CD4-positive, alpha-beta T cell treated with Interleukin-15 for 1 hour (primary cell): ENCODE data around the gene CCRL2.

ENCODE experiments used
- DNase-seq: peaks from one replicate; pipeline ENCODE4 v3.0.0-alpha.2; 2020

CCRL2 gene, protein sequence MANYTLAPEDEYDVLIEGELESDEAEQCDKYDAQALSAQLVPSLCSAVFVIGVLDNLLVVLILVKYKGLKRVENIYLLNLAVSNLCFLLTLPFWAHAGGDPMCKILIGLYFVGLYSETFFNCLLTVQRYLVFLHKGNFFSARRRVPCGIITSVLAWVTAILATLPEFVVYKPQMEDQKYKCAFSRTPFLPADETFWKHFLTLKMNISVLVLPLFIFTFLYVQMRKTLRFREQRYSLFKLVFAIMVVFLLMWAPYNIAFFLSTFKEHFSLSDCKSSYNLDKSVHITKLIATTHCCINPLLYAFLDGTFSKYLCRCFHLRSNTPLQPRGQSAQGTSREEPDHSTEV

GRCh38 chr3:46406788-46407611 is at the start of gene CCRL2, which contains the start of gene CCR5AS:
TSS of gene CCRL2 (plus strand) at chr3:46407259. CDS start at chr3:46408080, 821 bp downstream.
TSS of gene CCR5AS (minus strand) at chr3:46407066.
- peak; percentile 80 for DNase-seq

GRCh38 chr3:46358466-46358865 is 48.6 kb upstream of the CCRL2 start:
- no peak for DNase-seq

GRCh38 chr3:46359733-46360493 is 47.1 kb upstream of the CCRL2 start:
- no peak for DNase-seq

- DNase-seq: no peak
These were observed 46.2 kb upstream of the CCRL2 start for GRCh38 chr3:46360907-46361306.

DNA sequence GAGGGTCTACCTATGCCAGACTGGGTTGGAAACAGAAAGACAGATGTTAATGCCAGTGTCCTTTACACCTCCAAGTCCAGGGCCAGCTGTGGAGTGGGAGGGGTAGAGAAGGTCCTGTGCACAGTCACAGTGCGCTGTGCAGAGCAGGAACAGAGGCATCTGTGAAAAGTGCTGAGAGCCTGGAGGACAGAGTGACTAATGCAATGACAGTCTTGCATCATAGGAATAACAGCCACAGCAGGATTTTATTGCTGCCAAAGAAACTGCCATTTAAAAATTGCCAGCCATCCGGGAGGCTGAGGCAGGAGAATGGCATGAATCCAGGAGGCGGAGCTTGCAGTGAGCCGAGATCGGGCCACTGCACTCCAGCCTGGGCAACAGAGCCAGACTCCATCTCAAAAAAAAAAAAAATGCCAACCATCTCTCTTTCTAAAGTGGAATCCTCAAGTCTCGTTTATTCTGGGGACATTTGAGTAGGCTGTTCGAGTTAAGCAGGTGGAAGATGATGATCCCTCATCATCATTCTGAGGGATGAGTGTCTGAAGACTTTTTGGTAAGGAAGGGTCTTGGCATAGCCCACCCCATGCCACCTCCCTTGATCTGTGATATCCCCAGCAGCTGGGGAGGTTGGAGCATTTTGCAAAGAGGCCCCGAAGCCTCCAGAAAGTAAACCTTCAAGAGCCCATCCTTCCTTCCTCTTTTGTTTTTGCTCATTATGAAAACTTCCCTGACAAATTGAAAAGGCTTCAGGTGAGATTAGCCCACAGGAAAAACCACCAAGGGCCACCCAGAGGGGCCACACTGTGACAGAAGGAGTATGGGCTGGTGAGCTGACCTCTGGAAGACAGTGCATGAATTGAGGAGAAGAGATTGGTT is 45.4 kb upstream of the CCRL2 start:
- peak; percentile 42 for DNase-seq

DNA sequence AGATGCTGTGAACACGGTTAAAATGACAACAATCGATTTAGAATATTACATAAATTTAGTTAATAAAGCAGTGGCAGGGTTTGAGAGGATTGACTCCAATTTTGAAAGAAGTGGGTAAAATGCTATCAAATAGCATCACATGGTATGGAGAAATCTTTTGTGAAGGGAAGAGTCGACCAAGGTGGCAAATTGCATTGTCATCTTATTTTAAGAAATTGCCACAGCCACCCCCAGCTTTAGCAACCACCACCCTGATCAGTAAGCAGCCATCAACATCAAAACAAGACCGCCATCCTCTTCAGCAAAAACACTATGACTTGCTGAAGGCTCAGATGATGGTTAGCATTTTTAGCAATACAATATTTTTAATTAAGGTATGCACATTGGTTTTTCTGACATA is 42.0 kb upstream of the CCRL2 start:
- DNase-seq: no peak

GRCh38 chr3:46365737-46366524 is 41.1 kb upstream of the CCRL2 start:
- DNase-seq: no peak

DNA sequence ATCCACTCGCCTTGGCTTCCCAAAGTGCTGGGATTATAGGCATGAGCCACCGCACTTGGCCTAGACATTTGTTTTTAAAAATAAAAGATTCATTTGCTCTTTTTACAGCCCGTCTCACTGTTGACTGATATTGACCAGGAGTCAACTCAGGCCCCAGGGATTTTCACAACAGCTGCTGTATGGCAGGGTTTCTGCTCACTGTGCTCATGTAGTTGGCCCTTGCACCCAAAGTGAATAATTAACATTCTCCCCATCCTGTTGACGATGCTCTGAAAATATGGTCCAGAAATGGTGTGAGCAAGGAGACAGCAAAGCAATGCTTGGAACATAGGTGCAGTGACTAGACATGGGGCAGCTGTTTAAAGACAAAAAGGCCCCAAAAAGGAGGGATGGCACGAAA is 39.2 kb upstream of the CCRL2 start:
- no peak for DNase-seq

GRCh38 chr3:46368569-46368968 is 38.5 kb upstream of the CCRL2 start:
- peak; percentile 85 for DNase-seq

GRCh38 chr3:46369151-46369550 is 37.9 kb upstream of the CCRL2 start:
- DNase-seq: no peak

DNA sequence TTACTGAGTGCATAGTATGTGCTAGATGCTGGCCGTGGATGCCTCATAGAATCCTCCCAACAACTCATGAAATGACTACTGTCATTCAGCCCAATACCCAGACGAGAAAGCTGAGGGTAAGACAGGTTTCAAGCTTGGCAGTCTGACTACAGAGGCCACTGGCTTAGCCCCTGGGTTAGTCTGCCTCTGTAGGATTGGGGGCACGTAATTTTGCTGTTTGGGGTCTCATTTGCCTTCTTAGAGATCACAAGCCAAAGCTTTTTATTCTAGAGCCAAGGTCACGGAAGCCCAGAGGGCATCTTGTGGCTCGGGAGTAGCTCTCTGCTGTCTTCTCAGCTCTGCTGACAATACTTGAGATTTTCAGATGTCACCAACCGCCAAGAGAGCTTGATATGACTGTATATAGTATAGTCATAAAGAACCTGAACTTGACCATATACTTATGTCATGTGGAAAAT is 37.4 kb upstream of the CCRL2 start:
- no peak for DNase-seq

GRCh38 chr3:46370839-46371518 is 36.1 kb upstream of the CCRL2 start, which contains the start of gene CCR5:
TSS of gene CCR5 (plus strand) at chr3:46370946. CDS start at chr3:46372903, 1,957 bp downstream.
- no peak for DNase-seq

DNA sequence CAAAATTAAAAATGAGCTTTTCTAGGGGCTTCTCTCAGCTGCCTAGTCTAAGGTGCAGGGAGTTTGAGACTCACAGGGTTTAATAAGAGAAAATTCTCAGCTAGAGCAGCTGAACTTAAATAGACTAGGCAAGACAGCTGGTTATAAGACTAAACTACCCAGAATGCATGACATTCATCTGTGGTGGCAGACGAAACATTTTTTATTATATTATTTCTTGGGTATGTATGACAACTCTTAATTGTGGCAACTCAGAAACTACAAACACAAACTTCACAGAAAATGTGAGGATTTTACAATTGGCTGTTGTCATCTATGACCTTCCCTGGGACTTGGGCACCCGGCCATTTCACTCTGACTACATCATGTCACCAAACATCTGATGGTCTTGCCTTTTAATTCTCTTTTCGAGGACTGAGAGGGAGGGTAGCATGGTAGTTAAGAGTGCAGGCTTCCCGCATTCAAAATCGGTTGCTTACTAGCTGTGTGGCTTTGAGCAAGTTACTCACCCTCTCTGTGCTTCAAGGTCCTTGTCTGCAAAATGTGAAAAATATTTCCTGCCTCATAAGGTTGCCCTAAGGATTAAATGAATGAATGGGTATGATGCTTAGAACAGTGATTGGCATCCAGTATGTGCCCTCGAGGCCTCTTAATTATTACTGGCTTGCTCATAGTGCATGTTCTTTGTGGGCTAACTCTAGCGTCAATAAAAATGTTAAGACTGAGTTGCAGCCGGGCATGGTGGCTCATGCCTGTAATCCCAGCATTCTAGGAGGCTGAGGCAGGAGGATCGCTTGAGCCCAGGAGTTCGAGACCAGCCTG is 35.3 kb upstream of the CCRL2 start:
- no peak for DNase-seq

DNA sequence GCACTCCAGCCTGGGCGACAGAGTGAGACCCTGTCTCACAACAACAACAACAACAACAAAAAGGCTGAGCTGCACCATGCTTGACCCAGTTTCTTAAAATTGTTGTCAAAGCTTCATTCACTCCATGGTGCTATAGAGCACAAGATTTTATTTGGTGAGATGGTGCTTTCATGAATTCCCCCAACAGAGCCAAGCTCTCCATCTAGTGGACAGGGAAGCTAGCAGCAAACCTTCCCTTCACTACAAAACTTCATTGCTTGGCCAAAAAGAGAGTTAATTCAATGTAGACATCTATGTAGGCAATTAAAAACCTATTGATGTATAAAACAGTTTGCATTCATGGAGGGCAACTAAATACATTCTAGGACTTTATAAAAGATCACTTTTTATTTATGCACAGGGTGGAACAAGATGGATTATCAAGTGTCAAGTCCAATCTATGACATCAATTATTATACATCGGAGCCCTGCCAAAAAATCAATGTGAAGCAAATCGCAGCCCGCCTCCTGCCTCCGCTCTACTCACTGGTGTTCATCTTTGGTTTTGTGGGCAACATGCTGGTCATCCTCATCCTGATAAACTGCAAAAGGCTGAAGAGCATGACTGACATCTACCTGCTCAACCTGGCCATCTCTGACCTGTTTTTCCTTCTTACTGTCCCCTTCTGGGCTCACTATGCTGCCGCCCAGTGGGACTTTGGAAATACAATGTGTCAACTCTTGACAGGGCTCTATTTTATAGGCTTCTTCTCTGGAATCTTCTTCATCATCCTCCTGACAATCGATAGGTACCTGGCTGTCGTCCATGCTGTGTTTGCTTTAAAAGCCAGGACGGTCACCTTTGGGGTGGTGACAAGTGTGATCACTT is 34.3 kb upstream of the CCRL2 start:
- no peak for DNase-seq

GRCh38 chr3:46374755-46375154 is 32.3 kb upstream of the CCRL2 start:
- DNase-seq: no peak

DNA sequence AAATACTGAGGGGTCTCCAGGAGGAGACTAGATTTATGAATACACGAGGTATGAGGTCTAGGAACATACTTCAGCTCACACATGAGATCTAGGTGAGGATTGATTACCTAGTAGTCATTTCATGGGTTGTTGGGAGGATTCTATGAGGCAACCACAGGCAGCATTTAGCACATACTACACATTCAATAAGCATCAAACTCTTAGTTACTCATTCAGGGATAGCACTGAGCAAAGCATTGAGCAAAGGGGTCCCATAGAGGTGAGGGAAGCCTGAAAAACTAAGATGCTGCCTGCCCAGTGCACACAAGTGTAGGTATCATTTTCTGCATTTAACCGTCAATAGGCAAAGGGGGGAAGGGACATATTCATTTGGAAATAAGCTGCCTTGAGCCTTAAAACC is 31.8 kb upstream of the CCRL2 start:
- DNase-seq: no peak

GRCh38 chr3:46375814-46376213 is 31.2 kb upstream of the CCRL2 start:
- no peak for DNase-seq

DNA sequence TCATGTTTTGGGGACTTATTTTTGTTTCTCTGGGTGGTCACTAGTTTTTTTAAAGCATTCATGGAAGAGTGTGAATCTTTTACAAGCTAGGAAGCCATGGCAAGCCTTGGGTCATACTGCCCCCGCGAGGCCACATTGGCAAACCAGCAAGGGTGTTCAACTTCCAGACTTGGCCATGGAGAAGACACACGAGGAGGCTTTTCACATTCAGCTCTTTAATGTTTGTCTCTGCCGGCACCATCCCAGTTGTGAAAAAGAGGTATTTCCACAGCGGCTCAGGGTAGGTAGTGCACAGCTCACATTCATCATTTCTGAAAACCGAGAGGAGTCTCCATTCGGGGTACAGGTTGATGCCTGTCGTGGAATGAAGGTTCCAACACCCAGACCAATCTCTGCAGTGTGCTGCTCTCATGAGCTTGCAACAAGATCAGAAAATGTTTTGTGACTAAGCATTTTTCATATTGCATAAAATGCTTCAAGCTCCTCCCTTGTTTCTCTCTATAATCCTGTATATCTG is 28.6 kb upstream of the CCRL2 start:
- DNase-seq: peak; percentile 63
